ENCODE measurements around the gene C1orf53.

C1orf53 gene

GRCh38 chr1:197908716-197909220 lies 6.3 kb downstream of the C1orf53 start:
- peak; percentile 88 for DNase-seq

- DNase-seq = peak; percentile 13
Observed at GRCh38 chr1:197909384-197909783, 7.0 kb downstream of the C1orf53 start.

GRCh38 chr1:197910120-197910991 lies 7.9 kb downstream of the C1orf53 start:
- DNase-seq = no peak

- peak; percentile 50 for DNase-seq
Observed at GRCh38 chr1:197911111-197911856, 8.9 kb downstream of the C1orf53 start.

- DNase-seq = peak; percentile 22
Observed at GRCh38 chr1:197911857-197912696, 9.6 kb downstream of the C1orf53 start.

GRCh38 chr1:197912739-197913494 lies 10.5 kb downstream of the C1orf53 start:
- DNase-seq = peak; percentile 31

GRCh38 chr1:197913495-197914276 lies 11.3 kb downstream of the C1orf53 start:
- no peak for DNase-seq

GRCh38 chr1:197914510-197914909 lies 12.1 kb downstream of the C1orf53 start:
- DNase-seq = no peak

- no peak for DNase-seq
Observed at GRCh38 chr1:197915260-197915861, 12.9 kb downstream of the C1orf53 start.

- DNase-seq = peak; percentile 91
Observed at GRCh38 chr1:197915862-197916499, 13.6 kb downstream of the C1orf53 start.

- DNase-seq = no peak
Observed at GRCh38 chr1:197916500-197916983, 14.1 kb downstream of the C1orf53 start.

GRCh38 chr1:197917805-197918651 lies 15.6 kb downstream of the C1orf53 start:
- peak; percentile 53 for DNase-seq

GRCh38 chr1:197918807-197919345 lies 16.4 kb downstream of the C1orf53 start:
- peak; percentile 28 for DNase-seq

- DNase-seq = peak; percentile 45
Observed at GRCh38 chr1:197919346-197920066, 17.1 kb downstream of the C1orf53 start.

- no peak for DNase-seq
Observed at GRCh38 chr1:197920067-197920396, 17.6 kb downstream of the C1orf53 start.

- DNase-seq = peak; percentile 31
Observed at GRCh38 chr1:197920414-197921117, 18.1 kb downstream of the C1orf53 start.

Measured in EL (cell line).